Measurements from ENCODE around the gene NADSYN1.
A peak's percentile ranks its signal among the peaks of the same experiment; 100 is the strongest.
"Not testable (repeated sequence)": the region's sequence is repeated elsewhere in the genome, so short reads cannot be mapped to it uniquely, and the experiment has no call there.

NADSYN1 gene

GRCh38 chr11:71538666-71538990 is 85.6 kb downstream of the NADSYN1 start:
- H3K27me3 ChIP-seq (replicated peaks; ENCODE audit: control insufficient read depth, insufficient read depth, low read length), result no peaks in the 10 kb centered on the region
- H3K36me3 ChIP-seq (ENCODE audit: control insufficient read depth, insufficient read depth, low read length), result no peaks in the 10 kb centered on the region
- TF ChIP-seq, protein P1, sequence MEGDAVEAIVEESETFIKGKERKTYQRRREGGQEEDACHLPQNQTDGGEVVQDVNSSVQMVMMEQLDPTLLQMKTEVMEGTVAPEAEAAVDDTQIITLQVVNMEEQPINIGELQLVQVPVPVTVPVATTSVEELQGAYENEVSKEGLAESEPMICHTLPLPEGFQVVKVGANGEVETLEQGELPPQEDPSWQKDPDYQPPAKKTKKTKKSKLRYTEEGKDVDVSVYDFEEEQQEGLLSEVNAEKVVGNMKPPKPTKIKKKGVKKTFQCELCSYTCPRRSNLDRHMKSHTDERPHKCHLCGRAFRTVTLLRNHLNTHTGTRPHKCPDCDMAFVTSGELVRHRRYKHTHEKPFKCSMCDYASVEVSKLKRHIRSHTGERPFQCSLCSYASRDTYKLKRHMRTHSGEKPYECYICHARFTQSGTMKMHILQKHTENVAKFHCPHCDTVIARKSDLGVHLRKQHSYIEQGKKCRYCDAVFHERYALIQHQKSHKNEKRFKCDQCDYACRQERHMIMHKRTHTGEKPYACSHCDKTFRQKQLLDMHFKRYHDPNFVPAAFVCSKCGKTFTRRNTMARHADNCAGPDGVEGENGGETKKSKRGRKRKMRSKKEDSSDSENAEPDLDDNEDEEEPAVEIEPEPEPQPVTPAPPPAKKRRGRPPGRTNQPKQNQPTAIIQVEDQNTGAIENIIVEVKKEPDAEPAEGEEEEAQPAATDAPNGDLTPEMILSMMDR (IDR thresholded peaks at IDR 0.05; ENCODE audit: insufficient read depth, low read length, poor library complexity, severe bottlenecking), result no peak
- no peak for DNase-seq (ENCODE audit: extremely low read depth, insufficient read length)
- H3K4me3 ChIP-seq (replicated peaks; ENCODE audit: low read depth, low read length), result no peak overlapping the region

DNA sequence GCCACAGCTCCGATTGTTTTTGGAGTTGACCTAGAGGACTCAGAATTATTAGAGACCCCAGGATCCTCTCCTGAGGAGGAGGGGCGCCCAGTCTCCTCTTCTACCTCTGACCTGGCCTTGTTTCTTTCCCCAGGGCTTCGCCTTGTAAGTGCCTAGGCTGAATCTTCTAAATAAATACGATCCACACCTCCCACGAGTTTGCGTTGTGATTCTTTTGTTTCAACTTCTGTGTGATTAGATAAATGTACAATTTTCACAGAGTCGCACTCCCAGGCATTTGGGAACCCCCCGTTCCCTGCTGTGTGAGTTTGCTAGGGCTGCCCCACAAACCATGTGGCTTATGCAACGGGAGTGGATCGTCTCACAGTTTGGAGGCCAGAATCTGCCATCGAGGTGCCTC is 86.0 kb downstream of the NADSYN1 start:
- H3K4me3 ChIP-seq (replicated peaks; ENCODE audit: low read depth, low read length), result no peak overlapping the region
- H3K27me3 ChIP-seq (replicated peaks; ENCODE audit: control insufficient read depth, insufficient read depth, low read length), result no peaks in the 10 kb centered on the region
- TF ChIP-seq, protein P1 (IDR thresholded peaks at IDR 0.05; ENCODE audit: insufficient read depth, low read length, poor library complexity, severe bottlenecking), result no peak
- H3K36me3 ChIP-seq (ENCODE audit: control insufficient read depth, insufficient read depth, low read length), result no peaks in the 10 kb centered on the region
- no peak for DNase-seq (ENCODE audit: extremely low read depth, insufficient read length)

GRCh38 chr11:71539971-71540370 is 87.0 kb downstream of the NADSYN1 start:
- H3K36me3 ChIP-seq (ENCODE audit: control insufficient read depth, insufficient read depth, low read length); H3K27me3 ChIP-seq (replicated peaks; ENCODE audit: control insufficient read depth, insufficient read depth, low read length): not testable (repeated sequence)
- H3K4me3 ChIP-seq (replicated peaks; ENCODE audit: low read depth, low read length), result peak overlapping the region; percentile 37
- peak; percentile 73 for DNase-seq (ENCODE audit: extremely low read depth, insufficient read length)

DNA sequence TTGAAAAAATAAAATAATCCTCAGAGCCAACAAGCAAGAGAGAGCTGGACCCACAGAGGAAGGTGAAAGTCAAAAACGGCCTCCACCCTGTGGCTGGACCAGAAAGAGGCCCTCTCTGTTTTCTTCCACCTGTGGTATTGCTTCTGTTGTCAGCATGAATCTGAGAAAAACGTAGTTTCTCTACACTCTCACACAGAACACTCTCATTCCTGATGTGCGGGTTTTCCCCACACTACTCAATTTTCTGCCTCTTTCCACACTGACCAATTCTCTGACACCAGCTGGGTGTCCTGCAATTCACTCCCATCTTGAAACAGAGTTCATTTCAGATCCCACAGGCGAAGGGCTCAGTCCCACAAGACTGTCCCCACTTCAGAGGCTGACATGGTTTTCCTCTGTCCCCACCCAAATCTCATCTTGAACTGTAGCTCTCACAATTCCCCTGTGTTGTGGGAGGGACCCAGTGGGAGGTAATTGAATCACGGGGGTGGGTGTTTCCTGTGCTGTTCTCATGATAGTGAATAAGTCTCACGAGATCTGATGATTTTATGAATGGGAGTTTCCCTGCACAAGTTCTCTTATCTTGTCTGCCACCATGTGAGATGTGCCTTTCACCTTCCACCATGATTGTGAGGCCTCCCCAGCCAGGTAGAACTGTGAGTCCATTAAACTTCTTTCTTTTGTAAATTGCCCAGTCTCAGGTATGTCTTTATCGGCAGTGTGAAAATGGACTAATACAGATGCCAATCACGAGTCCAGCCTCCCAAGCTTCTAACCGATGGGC is 87.7 kb downstream of the NADSYN1 start:
- H3K36me3 ChIP-seq (ENCODE audit: control insufficient read depth, insufficient read depth, low read length); H3K27me3 ChIP-seq (replicated peaks; ENCODE audit: control insufficient read depth, insufficient read depth, low read length); H3K4me3 ChIP-seq (replicated peaks; ENCODE audit: low read depth, low read length): not testable (repeated sequence)
- TF ChIP-seq, protein P1 (IDR thresholded peaks at IDR 0.05; ENCODE audit: insufficient read depth, low read length, poor library complexity, severe bottlenecking), result peak; percentile 12
- DNase-seq (ENCODE audit: extremely low read depth, insufficient read length), result peak; percentile 55

DNA sequence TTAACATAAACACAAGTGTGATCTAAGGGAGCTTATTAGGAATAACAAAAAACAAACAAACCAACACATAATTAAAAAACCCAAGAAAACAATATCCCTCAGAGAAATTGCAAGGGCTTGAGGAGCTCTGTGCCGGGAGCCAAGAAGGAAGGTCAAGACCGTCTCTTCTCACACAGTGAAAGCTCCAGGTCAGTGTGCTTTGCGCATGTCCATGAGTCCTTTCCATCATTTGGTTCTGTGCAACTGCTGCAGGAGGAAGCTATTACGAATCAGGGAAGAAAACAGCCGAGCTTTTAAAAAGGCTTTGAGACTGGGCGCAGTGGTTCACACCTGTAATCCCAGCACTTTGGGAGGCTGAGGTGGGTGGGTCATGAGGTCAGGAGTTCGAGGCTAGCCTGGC is 89.4 kb downstream of the NADSYN1 start:
- Histone ChIP-seq H3K27me3 (replicated peaks; ENCODE audit: control insufficient read depth, insufficient read depth, low read length) (no peaks in the 10 kb centered on the region), H3K36me3 (ENCODE audit: control insufficient read depth, insufficient read depth, low read length) (no peaks in the 10 kb centered on the region), H3K4me3 (replicated peaks; ENCODE audit: low read depth, low read length) (no peak overlapping the region)
- DNase-seq (ENCODE audit: extremely low read depth, insufficient read length), result no peak
- TF ChIP-seq, protein P1 (IDR thresholded peaks at IDR 0.05; ENCODE audit: insufficient read depth, low read length, poor library complexity, severe bottlenecking), result no peak

- TF ChIP-seq, protein P1 (IDR thresholded peaks at IDR 0.05; ENCODE audit: insufficient read depth, low read length, poor library complexity, severe bottlenecking), result no peak
- DNase-seq (ENCODE audit: extremely low read depth, insufficient read length), result peak; percentile 60
- no peaks in the 10 kb centered on the region for H3K27me3 ChIP-seq (replicated peaks; ENCODE audit: control insufficient read depth, insufficient read depth, low read length)
- no peaks in the 10 kb centered on the region for H3K36me3 ChIP-seq (ENCODE audit: control insufficient read depth, insufficient read depth, low read length)
- no peak overlapping the region for H3K4me3 ChIP-seq (replicated peaks; ENCODE audit: low read depth, low read length)
These were observed 90.1 kb downstream of the NADSYN1 start for GRCh38 chr11:71542879-71543777.

All from GM06990 (cell line).